Kidney (tissue), 22 donors: ENCODE results near the gene SREK1IP1. TPM values are rescaled to one million over a fixed set of nuclear protein-coding genes. Genes with fewer than 3 reads are reported as not detected.

ENCODE experiments used
- DNase-seq, 5 donors: peaks; one replicate each; pipeline ENCODE4 v3.0.0-alpha.2; 2013 to 2020
- FAIRE-seq: peaks from 2 replicates; lab custom pipeline; 2012; peaks lifted over from hg19 to GRCh38; lab: Jason Lieb, UNC
- H3K27ac ChIP-seq, 2 donors: one replicate each; pipeline ENCODE4 v1.7.0; 2013; ENCODE audit warnings: low read depth in 2 of 2, low read length in 2 of 2, inconsistent platforms in 1 of 2
- H3K27me3 ChIP-seq: one replicate; pipeline ENCODE4 v1.7.1; 2013; ENCODE audit warnings: low read length, inconsistent platforms; ENCODE audit not compliant: control insufficient read depth, insufficient read depth
- H3K36me3 ChIP-seq, 3 donors: one replicate each; pipeline versions ENCODE4 v1.7.0 to v1.7.1; 2013; ENCODE audit warnings: low read length in 3 of 3, control low read depth in 1 of 3, inconsistent platforms in 1 of 3; ENCODE audit not compliant: insufficient read depth in 3 of 3, control insufficient read depth in 2 of 3
- H3K4me1 ChIP-seq, 3 donors: one replicate each; pipeline versions ENCODE4 v1.7.0 to v1.7.1; 2013; ENCODE audit warnings: low read length in 3 of 3, inconsistent platforms in 1 of 3, low read depth in 1 of 3; ENCODE audit not compliant: control insufficient read depth in 2 of 3, insufficient read depth in 2 of 3
- H3K4me3 ChIP-seq, 3 donors: one replicate each; pipeline versions ENCODE4 v1.7.0 to v1.8.1; 2013; ENCODE audit warnings: low read length in 3 of 3, control low read depth in 1 of 3, inconsistent platforms in 1 of 3
- H3K9ac ChIP-seq, 3 donors: one replicate each; pipeline versions ENCODE4 v1.7.0 to v1.7.1; 2013; ENCODE audit warnings: low read length in 3 of 3, control low read depth in 1 of 3, inconsistent platforms in 1 of 3
- H3K9me3 ChIP-seq, 3 donors: one replicate each; pipeline versions ENCODE4 v1.7.0 to v1.7.1; 2013; ENCODE audit warnings: low read length in 3 of 3, control low read depth in 1 of 3, inconsistent platforms in 1 of 3; ENCODE audit not compliant: control insufficient read depth in 2 of 3, insufficient read depth in 1 of 3
- intact Hi-C: fragments of 100-400 bp; cut with DNase I; formaldehyde crosslinking; loops from one replicate; pipeline ENCODE4 v1.11.1; 2022
- long read RNA-seq, 10 donors: library from polyadenylated mRNA in 1 of 10; unstranded in 1 of 10; transcript quantifications; one replicate each; pipeline ENCODE4 v2.0.0 and lab custom pipeline, GENCODE V29; 2021 to 2026
- polyA plus RNA-seq: library from polyadenylated mRNA; stranded (reverse); fragments of 350-450 nt; fragmentation: Illumina TruSeq; extraction: RNeasy Lipid Tissue Mini Kit (QIAGEN cat#74804); gene quantifications from one replicate; pipeline ENCODE4 v1.2.3, GENCODE V29; 2014; ENCODE audit warnings: low read depth, low replicate concordance; ENCODE audit not compliant: insufficient read depth
- total RNA-seq: library from RNA; stranded (reverse); fragmentation: NEBNext Ultra II Directional; extraction: Animal tissue kit (Norgen Biotek cat#: 25700); gene quantifications from one replicate; pipeline ENCODE4 v1.2.1, GENCODE V29; 2021
- TF ChIP-seq, protein P1 (sequence below): IDR thresholded peaks from 3 replicates; pipeline ENCODE4 v1.5.1; 2012; ENCODE audit warnings: mild to moderate bottlenecking, moderate library complexity, borderline replicate concordance; ENCODE audit not compliant: insufficient read depth; ENCODE audit errors: extremely low read depth
- donor health status: control.
- donor health status: control.
- donor health status: control.
- donor health status: control.
- donor health status: control.
- donor health status: DM: yes; HTN: yes; CAD: no.
- donor health status: Normal renal cell carcinoma (clear cell type).

SREK1IP1 gene
- total RNA-seq (16.8 TPM), polyA plus RNA-seq (21.8 TPM)
- long read RNA-seq, donor 1, full-length matches to known transcripts = 26 of 40 reads
- long read RNA-seq, donor 1, partial matches to known transcripts = 14 of 40 reads
- long read RNA-seq, donor 1, other reads (novel, unspliced or antisense) = 0 of 40 reads
- long read RNA-seq, donor 2, full-length matches to known transcripts = 26 of 36 reads
- long read RNA-seq, donor 2, partial matches to known transcripts = 10 of 36 reads
- long read RNA-seq, donor 2, other reads (novel, unspliced or antisense) = 0 of 36 reads
- long read RNA-seq, donor 3, full-length matches to known transcripts = 42 of 146 reads
- long read RNA-seq, donor 3, partial matches to known transcripts = 80 of 146 reads
- long read RNA-seq, donor 3, other reads (novel, unspliced or antisense) = 24 of 146 reads
- long read RNA-seq, donor 4, full-length matches to known transcripts = 30 of 44 reads
- long read RNA-seq, donor 4, partial matches to known transcripts = 14 of 44 reads
- long read RNA-seq, donor 4, other reads (novel, unspliced or antisense) = 0 of 44 reads
- long read RNA-seq, donor 5 = 0 reads
- long read RNA-seq, donor 6, full-length matches to known transcripts = 54 of 85 reads
- long read RNA-seq, donor 6, partial matches to known transcripts = 31 of 85 reads
- long read RNA-seq, donor 6, other reads (novel, unspliced or antisense) = 0 of 85 reads
- long read RNA-seq, donor 7, full-length matches to known transcripts = 7 of 17 reads
- long read RNA-seq, donor 7, partial matches to known transcripts = 7 of 17 reads
- long read RNA-seq, donor 7, other reads (novel, unspliced or antisense) = 3 of 17 reads
- long read RNA-seq, donor 8, full-length matches to known transcripts = 32 of 54 reads
- long read RNA-seq, donor 8, partial matches to known transcripts = 22 of 54 reads
- long read RNA-seq, donor 8, other reads (novel, unspliced or antisense) = 0 of 54 reads
- long read RNA-seq, donor 9, full-length matches to known transcripts = 14 of 22 reads
- long read RNA-seq, donor 9, partial matches to known transcripts = 8 of 22 reads
- long read RNA-seq, donor 9, other reads (novel, unspliced or antisense) = 0 of 22 reads
- long read RNA-seq, donor 10, full-length matches to known transcripts = 34 of 101 reads
- long read RNA-seq, donor 10, partial matches to known transcripts = 60 of 101 reads
- long read RNA-seq, donor 10, other reads (novel, unspliced or antisense) = 7 of 101 reads

DNA sequence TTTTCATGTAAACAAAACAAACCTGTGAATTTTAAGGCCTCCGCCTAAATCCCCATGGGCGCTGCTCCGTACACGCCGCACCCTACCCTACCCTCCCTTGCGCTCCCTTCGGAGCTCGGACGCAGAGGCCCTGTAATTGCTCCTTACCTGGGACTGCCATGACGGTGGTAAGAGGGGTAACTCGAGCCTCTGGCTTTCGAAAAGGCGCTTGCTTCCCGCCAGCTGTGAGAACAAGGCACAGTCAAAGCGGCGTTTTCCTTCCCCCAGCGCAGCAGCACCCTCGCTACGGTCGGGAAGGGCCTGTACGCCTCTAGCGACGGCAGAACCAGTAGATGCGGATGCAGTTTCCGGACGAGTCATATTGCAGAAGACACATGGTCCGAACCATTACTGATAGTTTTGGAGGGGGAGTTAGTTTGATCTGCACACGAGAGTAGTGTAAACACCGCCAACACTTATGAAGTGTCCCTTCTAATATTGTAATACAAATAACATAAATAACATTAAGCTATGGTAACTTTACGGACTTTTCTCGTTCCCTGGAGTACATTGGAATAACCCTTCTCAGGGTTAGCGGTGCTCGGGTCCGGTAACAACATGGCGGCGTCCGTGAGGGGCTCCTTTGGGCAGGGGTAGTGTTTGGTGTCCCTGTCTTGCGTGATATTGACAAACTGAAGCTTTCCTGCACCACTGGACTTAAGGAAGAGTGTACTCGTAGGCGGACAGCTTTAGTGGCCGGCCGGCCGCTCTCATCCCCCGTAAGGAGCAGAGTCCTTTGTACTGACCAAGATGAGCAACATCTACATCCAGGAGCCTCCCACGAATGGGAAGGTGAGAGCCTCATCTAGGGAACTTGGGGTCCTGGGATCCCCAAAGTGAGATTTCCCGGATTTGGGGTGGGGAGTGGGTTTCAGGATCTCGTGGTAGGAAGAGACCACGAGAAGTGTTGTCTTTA is at the start of gene SREK1IP1, which contains the start of gene CWC27:
SREK1IP1 (minus strand) TSS at position 334 of the 955 bp plus-strand sequence; CDS start at position 160, 174 bp downstream.
CWC27 (plus strand) TSS at position 573 of the 955 bp plus-strand sequence; CDS start at position 790, 217 bp downstream.
- Histone ChIP-seq H3K9me3 (no peaks in the 10 kb centered on the region), H3K4me1 (peaks cover 8 to 22% (median 21%) of the 10 kb centered on the region in 3 donors), H3K4me3 (peak within 1 kb of the TSS; percentile 85 to 99 (median 97)), H3K9ac (peak within 1 kb of the TSS; percentile 93 to 98 (median 98)), H3K27me3 (no peaks in the 10 kb centered on the region), H3K36me3 (no peaks in the 10 kb centered on the region), H3K27ac (peak within 1 kb of the TSS; percentile 87)
- intact Hi-C loops = no loop called here
- TF ChIP-seq, protein P1, sequence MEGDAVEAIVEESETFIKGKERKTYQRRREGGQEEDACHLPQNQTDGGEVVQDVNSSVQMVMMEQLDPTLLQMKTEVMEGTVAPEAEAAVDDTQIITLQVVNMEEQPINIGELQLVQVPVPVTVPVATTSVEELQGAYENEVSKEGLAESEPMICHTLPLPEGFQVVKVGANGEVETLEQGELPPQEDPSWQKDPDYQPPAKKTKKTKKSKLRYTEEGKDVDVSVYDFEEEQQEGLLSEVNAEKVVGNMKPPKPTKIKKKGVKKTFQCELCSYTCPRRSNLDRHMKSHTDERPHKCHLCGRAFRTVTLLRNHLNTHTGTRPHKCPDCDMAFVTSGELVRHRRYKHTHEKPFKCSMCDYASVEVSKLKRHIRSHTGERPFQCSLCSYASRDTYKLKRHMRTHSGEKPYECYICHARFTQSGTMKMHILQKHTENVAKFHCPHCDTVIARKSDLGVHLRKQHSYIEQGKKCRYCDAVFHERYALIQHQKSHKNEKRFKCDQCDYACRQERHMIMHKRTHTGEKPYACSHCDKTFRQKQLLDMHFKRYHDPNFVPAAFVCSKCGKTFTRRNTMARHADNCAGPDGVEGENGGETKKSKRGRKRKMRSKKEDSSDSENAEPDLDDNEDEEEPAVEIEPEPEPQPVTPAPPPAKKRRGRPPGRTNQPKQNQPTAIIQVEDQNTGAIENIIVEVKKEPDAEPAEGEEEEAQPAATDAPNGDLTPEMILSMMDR = peak; percentile 25
- peak; percentile 89 to 96 (median 93) for DNase-seq
- FAIRE-seq = no peak

DNA sequence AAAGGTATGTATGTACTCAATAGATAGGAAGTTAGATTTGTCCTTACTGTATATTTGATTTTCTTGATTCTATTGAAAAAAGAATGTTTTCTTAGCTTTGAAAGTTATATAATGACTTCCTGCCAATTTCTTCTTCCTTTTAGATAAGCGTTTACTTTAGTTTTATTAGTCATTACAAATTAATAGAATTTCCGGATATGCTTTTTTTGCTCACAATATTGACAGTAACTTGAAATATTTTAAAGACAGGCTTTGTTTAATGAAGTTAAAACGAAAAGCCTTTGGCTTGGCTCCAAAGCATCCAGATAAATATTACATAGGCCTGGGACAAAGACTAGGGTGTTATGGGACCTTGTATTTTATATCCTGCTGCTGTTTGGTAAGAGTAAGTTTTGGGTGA is 49.8 kb upstream of the SREK1IP1 start:
- peak; percentile 64 for FAIRE-seq
- no peak for DNase-seq
- TF ChIP-seq, protein P1 = no peak
- no peaks in the 10 kb centered on the region for H3K27me3 ChIP-seq
- no peak overlapping the region for H3K27ac ChIP-seq
- intact Hi-C loops = no loop called here
- no peaks in the 10 kb centered on the region for H3K36me3 ChIP-seq
- no peaks in the 10 kb centered on the region for H3K9me3 ChIP-seq
- H3K4me1 ChIP-seq = no peaks in the 10 kb centered on the region
- no peak overlapping the region for H3K9ac ChIP-seq
- H3K4me3 ChIP-seq = no peak overlapping the region

DNA sequence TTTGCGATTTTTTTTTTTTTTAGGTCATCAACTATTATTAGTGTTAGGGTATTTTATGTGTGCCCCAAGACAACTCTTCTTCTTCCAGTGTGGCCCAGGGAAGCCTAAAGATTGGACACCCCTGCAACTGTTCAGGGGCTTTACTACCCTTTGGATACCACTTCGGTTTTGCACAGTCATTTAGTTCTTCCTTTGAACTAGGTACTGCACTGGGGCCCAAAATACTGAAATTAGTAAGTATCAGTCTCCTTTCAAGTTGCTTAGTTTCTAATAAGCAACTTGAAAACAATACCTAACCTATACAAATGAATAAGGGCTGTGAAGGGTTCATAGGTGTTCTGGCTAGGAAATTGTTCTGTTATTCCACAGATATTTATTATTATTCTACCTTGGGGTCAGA is 45.6 kb upstream of the SREK1IP1 start:
- Histone ChIP-seq H3K9me3 (no peaks in the 10 kb centered on the region), H3K4me3 (no peak overlapping the region), H3K27me3 (no peaks in the 10 kb centered on the region), H3K27ac (no peak overlapping the region), H3K36me3 (no peaks in the 10 kb centered on the region), H3K4me1 (no peaks in the 10 kb centered on the region), H3K9ac (no peak overlapping the region)
- intact Hi-C loops = no loop called here
- FAIRE-seq (no peak), DNase-seq (no peak)
- TF ChIP-seq, protein P1 = no peak
